T-helper 1 cell (primary cell): ENCODE measurements around the gene VASH1.
A peak's percentile ranks its signal among the peaks of the same experiment; 100 is the strongest.

Experiments
- DNase-seq, 5 donors: peaks; one replicate each; pipeline ENCODE4 v3.0.0-alpha.2; 2012 to 2020

Gene VASH1

DNA sequence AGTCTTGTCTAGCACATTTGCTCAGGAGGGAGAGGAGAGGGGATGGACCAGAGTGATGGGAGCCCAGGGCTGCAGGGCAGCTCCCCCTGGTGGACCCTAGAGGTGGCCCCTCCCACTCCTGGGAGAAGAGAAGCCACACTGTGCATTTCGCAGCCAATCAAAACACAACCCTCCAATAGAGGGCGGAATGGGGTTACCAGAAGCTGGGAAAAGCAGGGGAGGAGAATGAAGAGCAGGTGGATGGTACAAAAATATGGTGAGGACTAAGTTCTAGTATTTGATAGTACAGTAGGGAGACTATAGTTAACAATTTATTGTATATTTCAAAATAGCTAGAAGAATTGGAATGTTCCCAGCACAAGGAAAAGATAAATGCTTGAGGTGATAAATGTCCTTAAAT is 23.6 kb downstream of the VASH1 start:
- DNase-seq, result peak; percentile 26 to 54 (median 42)

DNA sequence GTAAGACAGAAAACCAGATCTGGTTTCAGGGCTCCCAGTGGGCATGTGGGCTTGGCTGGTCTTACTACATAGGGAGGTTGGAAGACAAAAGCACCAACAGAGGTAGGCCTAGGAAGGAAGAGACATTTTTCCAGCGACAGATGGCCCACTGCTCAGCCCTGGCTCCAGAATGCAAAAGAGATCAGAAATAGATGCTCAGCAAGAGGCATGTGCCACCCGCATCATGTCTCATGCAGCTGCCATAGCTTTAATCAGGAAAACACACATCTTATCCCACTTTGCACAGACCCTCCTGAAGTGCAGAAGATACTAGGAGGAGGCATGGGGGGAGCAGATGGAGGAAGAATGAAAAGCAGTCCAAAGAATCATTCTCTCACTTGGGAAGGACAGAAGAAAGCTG is 25.3 kb downstream of the VASH1 start:
- no peak for DNase-seq

DNA sequence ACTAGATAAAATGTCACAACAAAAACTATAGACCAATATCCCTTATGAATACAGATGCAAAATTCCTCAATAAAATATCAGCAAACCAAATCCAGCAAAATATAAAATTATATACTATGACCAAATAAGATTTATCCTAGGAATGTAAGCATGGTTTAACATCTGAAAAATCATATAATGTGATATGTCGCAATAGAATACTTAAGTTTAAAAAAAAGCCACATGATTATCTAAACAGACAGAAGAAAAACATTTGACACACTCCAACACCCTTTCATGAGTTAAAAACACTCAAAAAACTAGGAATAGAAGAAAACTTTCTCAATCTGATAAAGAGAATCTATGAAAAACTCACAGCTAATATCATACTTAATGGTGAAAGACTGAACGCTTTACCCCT is 31.2 kb downstream of the VASH1 start:
- no peak for DNase-seq

DNA sequence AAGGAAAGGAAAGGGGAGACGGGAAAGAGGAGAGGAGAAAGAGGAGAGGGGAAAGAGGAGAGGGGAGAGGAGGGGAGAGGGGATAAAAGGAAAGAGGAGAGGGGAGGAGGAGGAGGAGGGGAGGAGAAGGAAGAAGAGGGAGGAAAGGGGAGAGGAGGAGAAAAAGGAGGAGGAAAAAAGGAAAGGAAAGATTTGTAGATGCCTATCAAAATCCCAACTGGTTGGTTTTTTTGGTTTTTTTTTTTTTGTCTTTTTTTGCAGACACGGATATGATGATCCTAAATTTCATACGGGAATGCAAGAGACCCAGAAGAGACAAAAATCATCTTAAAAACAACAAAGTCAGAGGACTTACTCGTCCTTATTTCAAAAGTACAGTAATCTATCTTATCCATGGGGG is 32.1 kb downstream of the VASH1 start:
- no peak for DNase-seq

DNA sequence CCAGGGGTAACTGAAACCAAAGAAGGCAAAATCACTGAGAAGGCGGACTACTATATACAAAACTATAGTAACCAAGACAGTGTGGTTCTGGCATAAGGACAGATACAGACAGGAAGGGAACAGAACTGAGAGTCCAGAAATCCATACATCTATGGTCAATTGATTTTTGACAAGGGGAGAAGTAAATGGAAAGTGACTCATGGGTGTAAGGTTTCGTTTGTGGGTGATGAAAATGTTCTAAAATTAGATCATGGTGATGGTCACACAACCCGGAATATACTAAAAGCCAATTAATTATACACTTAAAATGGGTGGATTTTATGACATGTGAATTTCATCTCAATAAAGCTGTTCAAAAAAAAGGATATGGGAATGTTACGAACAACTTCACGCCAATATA is 32.7 kb downstream of the VASH1 start:
- no peak for DNase-seq

DNA sequence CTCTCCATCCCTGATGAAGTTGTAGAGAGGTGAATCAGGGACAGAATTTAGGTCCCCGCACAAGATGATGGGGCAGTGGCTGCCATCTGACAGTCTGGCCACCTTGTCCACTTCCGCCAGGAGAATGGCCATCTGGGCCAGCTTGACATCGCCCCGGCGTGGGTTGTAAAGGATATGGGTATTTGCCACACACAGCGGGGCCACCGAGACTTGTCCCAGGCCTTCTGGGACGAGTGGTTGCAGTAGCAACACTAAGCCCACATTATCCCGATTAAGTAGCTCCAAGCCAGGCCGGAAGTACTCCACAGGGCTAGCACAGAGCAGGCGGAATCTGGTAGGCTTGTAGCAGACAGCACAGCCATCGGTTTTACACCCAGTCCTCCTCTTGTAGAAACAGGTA is 45.2 kb downstream of the VASH1 start:
- DNase-seq, result no peak

DNA sequence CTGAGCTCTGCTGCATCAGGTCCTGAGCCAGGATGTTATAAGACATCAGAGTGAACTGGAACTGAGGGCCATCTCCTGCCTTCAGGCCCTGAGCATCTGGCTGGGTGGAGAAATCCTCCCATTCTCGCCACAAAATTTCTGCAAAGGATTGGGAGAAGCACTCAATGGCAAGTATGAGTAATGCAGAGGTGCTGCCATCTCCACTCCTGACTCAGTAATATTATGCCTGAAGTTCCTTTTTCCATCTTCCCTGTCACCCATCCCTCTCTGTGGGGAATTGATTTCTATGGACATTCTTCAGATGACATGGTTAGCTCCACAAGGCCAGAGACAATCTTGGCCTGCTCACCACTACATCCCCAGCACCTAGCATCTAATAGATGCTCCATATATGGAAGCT is 46.7 kb downstream of the VASH1 start:
- DNase-seq, result no peak

DNA sequence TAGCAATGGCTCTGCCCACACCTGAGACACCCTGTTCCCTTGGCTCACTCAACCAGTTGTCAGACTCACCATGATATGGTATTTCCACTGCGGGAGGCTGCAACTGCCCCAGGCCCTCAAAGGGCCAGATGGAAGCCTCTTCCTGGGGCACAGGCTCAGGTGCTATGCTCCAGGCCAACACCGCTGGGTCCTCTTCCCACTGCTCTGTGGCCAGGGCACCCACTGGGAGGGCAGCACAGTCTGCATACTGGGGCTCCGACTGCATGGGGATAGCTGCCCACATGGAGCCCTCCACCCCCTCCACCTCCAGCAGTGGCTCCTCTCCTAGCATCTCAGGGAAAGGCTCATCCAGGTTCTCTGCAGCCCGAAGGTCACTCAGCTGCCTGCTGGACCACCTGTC is 47.7 kb downstream of the VASH1 start:
- no peak for DNase-seq

DNA sequence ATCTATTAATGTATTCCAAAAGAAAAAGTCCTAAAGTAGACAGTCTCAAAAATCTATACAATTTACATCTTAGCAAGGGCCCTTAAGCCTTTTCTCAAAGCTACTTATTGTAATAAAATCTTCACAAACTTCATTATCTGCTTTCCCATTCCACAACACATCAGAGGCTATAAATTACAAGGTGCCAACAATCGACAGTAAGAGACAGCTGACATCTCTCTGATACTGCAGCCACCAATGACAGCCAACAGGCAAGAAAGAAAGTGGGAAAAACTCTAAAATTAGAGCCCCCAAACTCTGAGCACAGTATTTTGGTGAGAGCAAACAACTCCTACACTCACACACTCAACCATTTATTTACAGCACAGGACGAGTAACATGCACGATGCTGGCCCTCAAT is 49.3 kb downstream of the VASH1 start:
- DNase-seq, result no peak

DNA sequence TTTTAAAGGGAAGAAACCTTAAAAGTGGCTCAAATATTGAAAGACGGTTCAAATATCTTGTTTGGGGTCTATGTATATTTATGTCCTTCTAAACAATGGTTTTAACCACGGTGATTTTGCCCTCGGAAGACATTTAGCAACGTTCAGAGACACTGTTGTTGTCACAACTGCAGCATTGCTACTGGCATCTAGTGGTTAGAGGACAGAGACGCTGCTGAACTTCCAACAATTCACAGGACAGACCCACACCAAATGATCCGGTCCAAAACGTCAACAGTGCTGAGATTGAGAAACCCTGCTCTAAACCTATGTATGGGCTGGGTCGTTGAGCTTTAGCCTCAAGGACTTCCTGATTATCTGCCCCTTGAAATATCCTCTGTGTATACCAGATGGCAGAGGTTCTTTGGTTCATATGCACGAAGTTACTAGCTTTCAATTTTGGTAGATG is 49.7 kb downstream of the VASH1 start:
- DNase-seq, result peak in 1 of 5 donors; percentile 40

DNA sequence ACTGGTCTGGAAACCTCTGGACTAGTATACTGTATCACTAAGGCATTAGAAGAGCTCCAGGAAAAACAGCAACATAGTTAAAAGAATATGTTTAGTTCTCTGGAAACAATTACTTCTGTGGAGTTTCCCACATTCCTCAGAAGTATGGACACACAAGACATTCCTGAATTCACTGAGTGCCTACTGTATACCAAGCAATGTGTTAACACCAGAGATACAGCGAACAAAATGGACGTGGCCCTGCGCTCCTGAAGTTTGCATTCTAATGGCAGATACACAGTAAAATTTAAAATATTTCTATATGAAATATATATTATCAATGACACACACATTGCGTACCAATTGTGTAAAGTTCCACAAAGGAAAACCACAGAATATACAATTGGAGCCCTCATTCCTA is 50.3 kb downstream of the VASH1 start:
- no peak for DNase-seq

DNA sequence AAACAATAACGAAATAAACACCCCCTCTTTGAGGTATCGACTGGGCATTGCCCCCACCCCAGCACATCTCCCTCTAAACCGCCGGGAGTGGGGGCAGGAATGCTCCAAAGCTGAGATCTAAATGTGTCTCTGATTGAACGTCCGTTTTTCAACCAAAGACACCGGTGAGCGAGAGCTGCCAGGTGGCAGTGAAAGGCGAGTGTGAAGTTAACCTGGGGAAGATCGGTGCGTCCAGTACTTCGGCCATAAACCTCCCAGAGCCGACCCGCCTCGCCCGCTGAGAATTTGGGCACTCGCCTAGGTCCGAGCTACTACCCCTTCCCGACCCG is 50.8 kb downstream of the VASH1 start:
- DNase-seq, result no peak

DNA sequence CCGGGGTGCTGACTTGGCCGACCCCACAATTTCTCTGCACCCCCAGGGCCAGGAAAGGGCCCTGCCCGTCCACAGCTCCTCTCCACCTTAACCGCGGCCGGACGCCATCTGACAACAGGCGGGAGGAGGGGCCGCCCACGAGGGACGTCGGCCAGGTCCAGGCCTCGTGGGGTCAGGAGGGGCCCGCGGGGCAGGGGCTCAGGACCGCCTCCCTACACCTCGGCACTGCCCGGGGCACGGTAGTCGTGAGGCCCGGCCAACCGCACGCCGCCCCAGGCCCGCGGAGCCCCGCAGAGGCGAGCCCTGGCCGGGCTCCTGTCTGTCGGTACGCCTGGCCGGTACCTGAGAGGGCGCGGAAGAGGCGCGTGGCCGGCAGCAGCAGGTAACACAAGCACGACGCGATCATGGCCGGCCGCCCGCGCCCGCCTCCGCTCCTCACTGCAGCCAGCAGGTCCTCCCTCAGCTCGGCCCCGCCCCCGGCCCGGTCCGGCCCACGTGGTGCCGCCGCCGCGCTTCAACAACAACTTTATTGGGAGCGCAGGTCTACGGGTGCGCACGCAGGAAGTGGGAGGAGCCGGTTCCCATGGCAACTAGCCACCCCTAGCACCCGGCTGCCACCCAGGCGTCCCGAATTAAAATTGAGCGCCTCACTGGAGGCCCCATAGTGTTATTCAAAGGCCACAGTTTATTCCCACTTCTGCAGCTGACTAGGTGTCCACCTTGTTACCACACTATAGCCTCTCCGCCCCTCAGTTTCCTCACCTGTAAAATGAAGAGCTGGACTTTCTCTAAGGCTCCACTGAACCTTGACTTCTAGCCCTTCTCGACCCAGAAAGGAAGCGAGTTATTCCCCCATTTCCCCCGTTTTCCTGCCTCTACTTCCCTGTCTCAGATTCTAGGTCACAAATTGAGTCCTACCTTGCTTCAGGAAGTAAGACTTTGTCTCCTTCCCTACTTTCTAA is 51.4 kb downstream of the VASH1 start, which contains the start of gene ANGEL1:
Gene ANGEL1 (minus strand): TSS at position 461 of the 962 bp plus-strand sequence. CDS start 55 bp downstream, at position 406.
- DNase-seq, result peak; percentile 93 to 97 (median 95)

DNA sequence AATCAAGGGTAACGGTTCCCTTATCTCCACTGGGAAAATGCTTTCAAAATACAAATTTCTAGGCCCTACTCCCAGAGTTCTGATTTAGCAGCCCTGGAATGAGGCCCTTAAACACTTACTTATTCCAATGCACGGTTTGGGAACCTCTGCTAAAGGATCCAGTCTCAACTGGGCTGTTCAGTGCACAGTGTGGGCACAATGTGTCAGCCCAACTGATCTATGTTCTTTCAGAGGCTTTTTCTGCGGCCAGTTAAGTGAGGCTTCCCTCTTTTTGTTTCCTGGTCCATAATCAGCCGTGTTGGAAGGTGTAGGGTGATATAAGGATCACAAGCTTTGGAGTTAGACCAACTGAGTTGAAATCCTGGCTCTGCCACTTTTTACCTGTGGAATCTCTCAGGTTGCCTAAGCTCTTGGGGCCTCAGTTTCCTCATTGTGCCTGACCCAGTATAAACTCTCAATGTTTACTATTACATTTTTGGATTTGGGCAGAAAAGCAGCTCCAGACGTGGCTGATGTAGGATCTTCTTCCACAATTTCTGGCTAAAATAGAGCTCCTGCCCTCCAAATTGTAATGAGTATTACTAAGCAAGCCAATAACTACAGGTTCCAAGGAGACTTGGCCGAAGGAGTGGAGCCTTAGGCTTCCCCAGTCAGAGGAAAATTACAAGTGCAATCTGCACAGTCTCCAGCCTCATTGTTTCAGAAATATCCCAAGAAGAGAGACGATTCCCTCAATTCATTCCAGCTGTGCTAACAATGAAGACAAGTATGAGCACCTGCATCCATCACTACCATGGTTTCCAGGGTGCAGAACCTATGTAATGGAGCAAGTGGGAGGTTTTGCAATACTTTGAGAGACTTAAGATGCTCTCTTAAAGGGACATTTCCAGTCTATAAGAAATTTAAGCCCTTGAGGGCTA is 53.7 kb downstream of the VASH1 start:
- DNase-seq, result no peak

DNA sequence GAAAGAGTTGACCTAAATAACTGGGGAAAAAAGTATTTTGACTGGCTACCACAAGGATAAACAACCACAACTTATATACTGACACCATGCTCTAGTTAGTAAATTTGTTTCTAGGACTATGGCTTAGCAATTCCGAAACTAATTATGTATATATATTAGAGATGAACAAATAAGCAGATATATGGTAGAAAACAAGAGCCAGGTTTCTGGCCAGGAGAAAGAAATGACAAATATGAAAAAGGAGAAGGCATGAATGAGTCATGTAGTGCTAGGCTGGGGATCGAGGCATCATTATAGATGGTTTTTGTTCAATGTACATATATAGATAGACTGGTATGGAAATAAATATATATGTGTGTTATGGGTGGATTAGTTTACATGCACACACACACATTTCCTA is 59.4 kb downstream of the VASH1 start:
- no peak for DNase-seq

DNA sequence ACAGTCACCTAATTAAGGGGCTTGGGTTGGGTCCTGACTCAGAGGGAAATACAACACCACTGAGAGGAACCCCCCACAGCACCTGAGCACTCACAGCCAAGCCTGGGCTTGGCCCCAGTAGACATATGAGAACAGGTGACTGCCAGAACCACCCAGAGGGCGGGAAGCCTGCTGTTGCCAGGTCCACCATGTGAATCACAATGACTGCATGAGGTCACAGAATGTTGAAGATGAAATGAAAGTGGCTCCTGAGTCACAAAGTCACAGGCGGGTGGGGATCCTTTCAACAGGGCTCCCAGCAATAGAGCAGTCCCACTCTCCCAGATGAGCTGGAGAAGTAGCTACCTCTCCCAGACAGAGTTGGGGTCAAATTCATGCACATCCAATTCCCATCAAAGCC is 64.9 kb downstream of the VASH1 start, which contains the start of gene LRRC74A:
Gene LRRC74A (plus strand): TSS at position 287 of the 400 bp plus-strand sequence. CDS start 290 bp downstream, outside the sequence.
- DNase-seq, result no peak

DNA sequence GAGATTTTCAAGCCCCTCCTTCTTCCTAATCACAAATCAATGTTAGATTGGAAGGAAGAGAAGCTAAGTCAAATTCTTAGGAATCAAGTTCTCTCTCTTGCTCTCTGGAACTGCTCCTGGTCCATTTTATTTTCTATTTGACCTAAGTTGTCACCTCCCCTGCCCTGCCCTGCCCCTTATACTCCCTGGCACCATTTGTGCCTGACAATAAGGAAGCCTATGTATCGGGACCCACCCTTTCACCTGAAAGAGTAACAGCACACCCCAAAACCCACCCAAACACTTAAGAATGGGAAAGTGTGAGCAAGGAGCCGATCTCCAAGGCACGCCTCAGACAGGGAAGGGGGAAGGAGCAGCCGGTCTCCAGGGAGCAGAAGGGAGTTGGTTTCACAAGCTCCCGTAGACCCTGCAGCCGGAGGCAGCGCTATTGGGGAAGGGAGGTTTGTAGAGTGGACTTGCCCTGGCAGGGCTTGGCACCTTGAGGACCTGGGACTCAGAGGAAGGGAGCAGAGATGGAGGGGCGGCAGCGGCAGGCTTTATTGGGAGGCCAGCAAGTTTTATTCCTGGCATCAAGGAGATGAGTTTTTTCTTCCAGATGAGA is 66.5 kb downstream of the VASH1 start:
- no peak for DNase-seq

DNA sequence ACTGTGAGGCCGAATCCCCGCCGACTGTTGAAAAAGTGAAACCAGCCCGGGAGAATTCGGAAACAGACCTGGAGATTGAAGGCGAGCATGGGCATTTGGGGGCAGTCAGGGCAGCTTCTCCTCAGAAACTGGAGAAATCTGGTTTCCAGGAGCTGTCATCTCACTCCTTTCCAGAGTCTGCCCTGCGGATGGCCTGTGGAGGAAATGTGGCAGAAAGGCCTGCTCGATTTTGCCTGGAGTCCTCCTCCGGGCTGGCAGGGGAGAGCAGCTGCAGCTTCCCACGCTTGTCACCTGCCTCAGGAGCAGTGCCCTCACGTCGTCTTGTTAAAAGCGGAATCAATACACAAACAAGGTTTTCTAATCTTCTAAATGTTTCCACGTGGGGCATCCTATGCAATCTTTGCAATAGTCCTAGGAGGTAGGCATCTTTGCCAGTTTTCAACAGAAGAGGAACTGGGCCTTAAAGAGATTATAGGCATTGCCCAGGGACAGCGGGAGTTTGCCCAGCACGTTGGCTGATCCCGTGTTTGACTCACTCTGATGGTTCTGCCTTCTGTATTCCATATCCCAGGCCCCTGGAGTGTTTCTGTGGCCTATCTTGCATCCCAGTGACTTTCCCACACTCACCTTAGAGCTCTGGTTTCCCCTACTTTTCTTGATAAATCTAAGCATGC is 67.2 kb downstream of the VASH1 start:
- DNase-seq, result no peak

DNA sequence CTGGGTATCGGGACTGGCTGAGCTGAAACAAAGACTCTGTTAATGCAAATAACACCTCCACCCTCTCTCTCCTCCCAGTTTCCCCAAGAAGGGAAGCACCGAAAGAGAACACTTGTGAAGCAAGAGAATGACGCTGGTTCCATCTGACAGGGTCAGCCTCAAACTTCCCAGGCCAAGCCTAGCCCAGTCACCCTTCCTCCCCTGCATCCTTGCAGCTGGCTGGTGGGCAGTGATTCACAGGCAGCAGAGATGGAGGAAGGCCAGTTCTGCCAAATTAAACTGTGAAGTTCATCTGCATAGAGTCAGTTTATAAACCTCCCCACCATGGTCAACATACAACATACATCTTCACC is 67.7 kb downstream of the VASH1 start:
- DNase-seq, result no peak

DNA sequence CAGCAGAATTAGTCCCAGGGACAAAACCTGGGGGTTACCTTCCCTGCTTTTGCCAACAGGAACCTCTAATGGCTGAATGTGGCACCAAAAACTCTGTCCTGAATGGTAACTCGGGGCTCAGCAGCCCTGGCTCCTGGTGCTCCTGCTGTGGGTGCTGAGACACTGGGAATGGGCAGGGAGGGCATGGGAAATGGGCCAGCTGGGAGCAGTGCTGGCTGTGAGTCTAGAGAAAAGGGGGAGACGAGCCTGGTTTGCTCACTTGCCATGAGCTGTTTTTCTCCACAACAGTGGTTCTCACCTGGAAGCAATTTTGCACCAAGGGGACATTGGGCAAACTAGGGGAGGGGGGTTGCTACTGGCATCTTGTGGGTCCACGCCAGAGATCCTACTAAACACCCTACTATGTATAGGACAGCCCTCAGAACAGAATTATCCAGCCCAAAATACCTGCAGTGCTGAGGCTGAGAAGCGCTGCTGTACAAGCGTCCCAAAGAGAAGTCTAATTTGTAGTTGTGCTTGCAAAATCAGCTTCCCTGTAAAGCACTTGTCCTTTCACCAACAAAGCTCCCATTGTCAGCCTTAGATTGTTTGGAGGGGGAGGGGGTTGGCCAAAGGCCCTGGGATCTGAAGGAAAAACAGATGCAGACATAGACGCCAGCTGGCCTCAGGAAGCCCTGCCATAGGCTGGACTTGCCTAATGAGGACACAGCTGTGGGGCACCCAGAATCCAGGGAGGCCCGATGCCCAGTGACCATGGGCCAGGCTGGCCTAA is 68.6 kb downstream of the VASH1 start:
- no peak for DNase-seq

DNA sequence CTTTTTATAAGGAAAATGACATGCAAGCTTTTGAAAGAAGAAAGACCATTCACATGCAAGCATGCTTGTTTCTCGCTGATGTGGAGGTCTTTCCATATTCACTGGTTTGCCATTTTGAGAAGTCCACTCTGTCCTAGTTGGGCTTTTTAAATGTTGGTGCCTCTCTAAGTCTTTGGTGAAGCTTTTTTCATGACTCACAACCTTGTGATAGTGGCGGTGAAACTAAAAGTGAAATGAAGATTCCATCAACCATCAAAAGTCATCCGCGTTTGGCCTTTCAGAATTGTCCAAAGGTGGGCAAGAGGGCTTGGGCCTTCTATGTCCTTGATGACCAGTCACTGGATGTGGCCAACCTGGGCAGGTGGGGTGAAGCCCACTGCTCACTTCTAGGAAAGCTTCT is 69.3 kb downstream of the VASH1 start:
- DNase-seq, result no peak

DNA sequence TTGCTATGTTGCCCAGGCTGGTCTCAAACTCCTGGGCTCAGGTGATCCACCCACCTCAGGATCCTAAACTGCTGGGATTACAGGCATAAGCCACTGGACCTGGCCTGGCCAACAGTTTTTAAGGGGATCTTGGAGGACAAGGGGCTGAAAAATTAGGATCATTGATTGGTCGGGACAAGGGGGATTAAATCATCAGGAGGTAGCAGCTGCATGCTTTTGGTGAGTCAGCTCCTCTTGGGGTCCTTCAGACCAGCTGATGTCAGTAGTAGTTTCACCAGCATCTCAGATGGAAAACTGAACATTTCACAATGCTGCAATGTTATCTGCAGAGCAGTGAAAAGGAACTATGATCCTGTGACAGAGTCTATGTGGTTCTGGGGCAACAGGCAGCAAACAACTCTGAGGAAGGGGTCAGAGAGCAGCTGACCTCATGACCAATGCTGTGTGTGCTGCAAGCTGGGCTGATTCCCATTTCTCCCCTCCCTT is 71.3 kb downstream of the VASH1 start:
- no peak for DNase-seq
